K562 (cell line): ENCODE results near the gene TENM4. TPM values are rescaled to one million over a fixed set of nuclear protein-coding genes. Genes with fewer than 3 reads are reported as not detected.
A peak's percentile ranks its signal among the peaks of the same experiment; 100 is the strongest.

Experiments
- ATAC-seq: fragments of 200-7000 bp; cut with Tn5 transposase; 3 replicates; pipeline ENCODE4 v1.9.1; 2020; ENCODE audit warnings: moderate library complexity
- BruUV-seq: library from RNA; stranded (reverse); fragments of 400-500 nt; replicated peaks from 2 replicates; lab custom pipeline; 2021; lab: Mats Ljungman, UMichigan
- CTCF ChIA-PET: fragments of 300-600 bp; formaldehyde crosslinking; extraction: SDS; loops from one replicate; lab custom pipeline; 2021; ENCODE audit warnings: low intra/inter-chr PET ratio; lab: Yijun Ruan, JAX
- POLR2A ChIA-PET: fragments of 300-600, 350-650 bp; sonication (Branson Sonifier 250); formaldehyde crosslinking; extraction: SDS; loops from one replicate; lab custom pipeline; 2021; ENCODE audit warnings: antibody characterized with exemption, inconsistent platforms; lab: Yijun Ruan, JAX
- DNase-seq, 4 experiments: peaks; one replicate each; pipeline versions ENCODE4 v3.0.0 to v3.0.0-alpha.2; 2011 to 2018; ENCODE audit warnings: low spot score in 3 of 4, mixed read lengths in 3 of 4; ENCODE audit errors: extremely low read depth in 1 of 4
- FAIRE-seq: peaks from 2 replicates; lab custom pipeline; 2011; peaks lifted over from hg19 to GRCh38; lab: Jason Lieb, UNC
- H2AFZ ChIP-seq: 2 replicates; pipeline ENCODE4 v1.6.0; 2011; ENCODE audit warnings: low read depth, low read length, control low read depth, inconsistent platforms
- H3K27ac ChIP-seq: fragments of 200-600 bp; 3 replicates; pipeline ENCODE4 v1.8.0; 2011; ENCODE audit warnings: low read depth, mild to moderate bottlenecking, control low read depth, inconsistent platforms, low read length, moderate library complexity, mixed read lengths; ENCODE audit errors: extremely low read depth
- H3K27me3 ChIP-seq, 2 experiments: fragments of 300-600 bp in 1 of 2; 2 replicates in 1 of 2; 3 replicates in 1 of 2; pipeline versions ENCODE4 v1.6.0 to v1.8.0; 2011; ENCODE audit warnings: inconsistent platforms in 2 of 2, low read length in 2 of 2, mild to moderate bottlenecking in 1 of 2, mixed read lengths in 1 of 2, moderate library complexity in 1 of 2; ENCODE audit not compliant: control insufficient read depth in 2 of 2, insufficient read depth in 2 of 2
- H3K36me3 ChIP-seq: fragments of 300-600 bp; 3 replicates; pipeline ENCODE4 v1.8.0; 2011; ENCODE audit warnings: mild to moderate bottlenecking, low read length, inconsistent platforms; ENCODE audit not compliant: control insufficient read depth, insufficient read depth
- H3K4me1 ChIP-seq, 2 experiments: fragments of 200-600 bp in 1 of 2; replicated peaks in 1 of 2; 2 replicates in 1 of 2; 3 replicates in 1 of 2; pipeline versions ENCODE4 v1.5.1 to v1.8.0; 2011; ENCODE audit warnings: inconsistent platforms in 2 of 2, low read length in 2 of 2, mild to moderate bottlenecking in 1 of 2, mixed read lengths in 1 of 2, moderate library complexity in 1 of 2; ENCODE audit not compliant: control insufficient read depth in 2 of 2, insufficient read depth in 2 of 2
- H3K4me2 ChIP-seq: 2 replicates; pipeline ENCODE4 v1.6.1; 2011; ENCODE audit warnings: low read length, control low read depth, inconsistent platforms, mixed read lengths; ENCODE audit not compliant: insufficient read depth
- H3K4me3 ChIP-seq: fragments of 200-600 bp; sonication (generic), shearing (Covaris generic); 2 replicates; pipeline ENCODE4 v1.5.1; 2016; ENCODE audit warnings: control low read depth, inconsistent platforms
- H3K79me2 ChIP-seq: fragments of 200-600 bp; 3 replicates; pipeline ENCODE4 v1.8.0; 2011; ENCODE audit warnings: low read length, inconsistent platforms; ENCODE audit not compliant: control insufficient read depth, insufficient read depth
- H3K9ac ChIP-seq, 2 experiments: 2 replicates each; pipeline versions ENCODE4 v1.6.0 to v1.6.1; 2011; ENCODE audit warnings: low read depth in 2 of 2, low read length in 2 of 2, control low read depth in 1 of 2, inconsistent platforms in 1 of 2, mild to moderate bottlenecking in 1 of 2, mixed read lengths in 1 of 2; ENCODE audit not compliant: insufficient read depth in 1 of 2
- H3K9me1 ChIP-seq: one replicate; pipeline ENCODE4 v1.6.0; 2011; ENCODE audit warnings: inconsistent platforms, mild to moderate bottlenecking, low read length, moderate library complexity; ENCODE audit not compliant: control insufficient read depth, insufficient read depth
- H3K9me3 ChIP-seq: replicated peaks from 2 replicates; pipeline ENCODE4 v1.5.1; 2011; ENCODE audit warnings: low read depth, low read length, inconsistent platforms; ENCODE audit not compliant: control insufficient read depth, insufficient read depth
- H4K20me1 ChIP-seq: replicated peaks from 2 replicates; pipeline ENCODE4 v1.6.1; 2011; ENCODE audit warnings: low read length, inconsistent platforms, mixed read lengths; ENCODE audit not compliant: control insufficient read depth, insufficient read depth
- SRSF3 ChIP-seq: fragments of 200-400 bp; formaldehyde crosslinking; IDR thresholded peaks from 2 replicates; pipeline ENCODE4 v1.6.1; 2016; ENCODE audit warnings: mild to moderate bottlenecking, low read length, moderate library complexity; ENCODE audit not compliant: insufficient read depth
- YBX1 ChIP-seq: fragments of 450-650 bp; IDR thresholded peaks from 2 replicates; pipeline ENCODE4 v1.7.1; 2016; ENCODE audit warnings: mild to moderate bottlenecking
- WGBS: fragments of 100-300 bp; shearing (Covaris generic); methylation state at CpG from one replicate; pipeline ENCODE4 v1.1.6; 2016; ENCODE audit warnings: low coverage, mixed read lengths; ENCODE audit not compliant: insufficient coverage; ENCODE audit errors: missing lambda C conversion rate; 5-methylcytosine and 5-hydroxymethylcytosine counted together
- in situ Hi-C: fragments of 300-500 bp; cut with MboI; formaldehyde crosslinking; loops from 4 replicates; pipeline ENCODE4 v1.15.0; 2018; ENCODE audit warnings: inconsistent platforms, mixed read lengths
- intact Hi-C: fragments of 100-400 bp; cut with micrococcal nuclease; formaldehyde crosslinking; loops from 2 replicates; pipeline ENCODE4 v1.14.2; 2022
- polyA plus RNA-seq, 8 experiments: library from polyadenylated mRNA; depleted of rRNA in 4 of 8; stranded (reverse) in 5 of 8; unstranded in 3 of 8; fragments of >200 nt; fragmentation: Nextera tagmentation in 2 of 8; fragmentation: Illumina TruSeq in 1 of 8; extraction: Ambion mirVana in 2 of 8; extraction: Trizol in 1 of 8; gene quantifications; 2 replicates each; pipeline versions ENCODE4 v1.2.1 to v1.2.3, GENCODE V29; 2011 to 2014; ENCODE audit warnings: inconsistent platforms in 1 of 8, missing spikeins in 1 of 8
- total RNA-seq, 7 experiments: library from RNA; depleted of rRNA in 6 of 7; stranded (reverse); fragments of >200 nt in 6 of 7; fragmentation: Illumina TruSeq in 2 of 7; extraction: Trizol in 2 of 7; gene quantifications; 2 replicates each; pipeline versions ENCODE4 v1.2.1 to v1.2.3, GENCODE V29; 2011 to 2021; ENCODE audit warnings: low replicate concordance in 1 of 7
- TF ChIP-seq, protein P1 (sequence below), 2 experiments: fragments of 450-650 bp; formaldehyde crosslinking in 1 of 2; IDR thresholded peaks; 2 replicates each; pipeline versions ENCODE4 v1.4.0 to v1.6.1; 2014 to 2020; ENCODE audit warnings: mild to moderate bottlenecking in 2 of 2, borderline replicate concordance in 1 of 2, low read depth in 1 of 2

Gene TENM4
- total and polyA plus RNA-seq, 9 of the 15 experiments (the other 6 are each of a cell fraction or from before 2014, with no cell fraction given): 0.16 TPM; not detected in 8

DNA sequence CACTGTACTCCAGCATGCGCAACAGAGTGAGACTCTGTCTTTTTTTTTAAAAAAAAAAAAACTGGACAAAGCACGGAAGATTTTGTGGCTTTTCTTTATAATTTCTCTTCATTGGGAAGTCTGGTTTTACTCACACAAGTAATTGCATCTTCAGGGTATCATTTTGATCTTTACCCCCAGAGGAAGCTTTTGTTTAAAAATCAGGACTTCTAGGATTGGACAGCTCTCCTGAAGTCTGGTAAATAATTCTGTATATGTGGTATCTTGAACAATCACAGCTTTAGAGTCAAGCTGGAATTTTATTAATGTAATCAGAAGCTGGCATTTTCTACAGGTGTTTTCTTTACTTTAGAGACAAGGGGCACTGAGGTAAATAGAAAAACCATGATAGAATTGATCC is 658.1 kb downstream of the TENM4 start:
- peaks cover 0 to 18% of the 10 kb centered on the region in 2 experiments; a peak in 2 of 5 replicates for H3K27me3 ChIP-seq
- intact Hi-C loops: no loop called here

More for the DNA sequence above, 658.1 kb downstream of the TENM4 start:
- 5% methylated on average over 2 of the region's 2 CpGs for WGBS
- ATAC-seq: no peak
- DNase-seq: no peak
- BruUV-seq: no TSS peak
- POLR2A ChIA-PET: no interaction called here
- Histone ChIP-seq H3K4me1 (0 out of 5 replicates have a peak, but pooled peaks cover 0 to 3% of the 10 kb centered on the region in 2 experiments), H2AFZ (no peak overlapping the region), H3K4me2 (no peak overlapping the region), H4K20me1 (no peaks in the 10 kb centered on the region), H3K9ac (no peak overlapping the region), H3K79me2 (no peaks in the 10 kb centered on the region), H3K36me3 (no peaks in the 10 kb centered on the region), H3K9me1 (no peaks in the 10 kb centered on the region), H3K27ac (no peak overlapping the region), H3K9me3 (no peaks in the 10 kb centered on the region), H3K4me3 (no peak overlapping the region)
- in situ Hi-C loops: no loop called here
- no peak for FAIRE-seq
- TF ChIP-seq, protein P1, sequence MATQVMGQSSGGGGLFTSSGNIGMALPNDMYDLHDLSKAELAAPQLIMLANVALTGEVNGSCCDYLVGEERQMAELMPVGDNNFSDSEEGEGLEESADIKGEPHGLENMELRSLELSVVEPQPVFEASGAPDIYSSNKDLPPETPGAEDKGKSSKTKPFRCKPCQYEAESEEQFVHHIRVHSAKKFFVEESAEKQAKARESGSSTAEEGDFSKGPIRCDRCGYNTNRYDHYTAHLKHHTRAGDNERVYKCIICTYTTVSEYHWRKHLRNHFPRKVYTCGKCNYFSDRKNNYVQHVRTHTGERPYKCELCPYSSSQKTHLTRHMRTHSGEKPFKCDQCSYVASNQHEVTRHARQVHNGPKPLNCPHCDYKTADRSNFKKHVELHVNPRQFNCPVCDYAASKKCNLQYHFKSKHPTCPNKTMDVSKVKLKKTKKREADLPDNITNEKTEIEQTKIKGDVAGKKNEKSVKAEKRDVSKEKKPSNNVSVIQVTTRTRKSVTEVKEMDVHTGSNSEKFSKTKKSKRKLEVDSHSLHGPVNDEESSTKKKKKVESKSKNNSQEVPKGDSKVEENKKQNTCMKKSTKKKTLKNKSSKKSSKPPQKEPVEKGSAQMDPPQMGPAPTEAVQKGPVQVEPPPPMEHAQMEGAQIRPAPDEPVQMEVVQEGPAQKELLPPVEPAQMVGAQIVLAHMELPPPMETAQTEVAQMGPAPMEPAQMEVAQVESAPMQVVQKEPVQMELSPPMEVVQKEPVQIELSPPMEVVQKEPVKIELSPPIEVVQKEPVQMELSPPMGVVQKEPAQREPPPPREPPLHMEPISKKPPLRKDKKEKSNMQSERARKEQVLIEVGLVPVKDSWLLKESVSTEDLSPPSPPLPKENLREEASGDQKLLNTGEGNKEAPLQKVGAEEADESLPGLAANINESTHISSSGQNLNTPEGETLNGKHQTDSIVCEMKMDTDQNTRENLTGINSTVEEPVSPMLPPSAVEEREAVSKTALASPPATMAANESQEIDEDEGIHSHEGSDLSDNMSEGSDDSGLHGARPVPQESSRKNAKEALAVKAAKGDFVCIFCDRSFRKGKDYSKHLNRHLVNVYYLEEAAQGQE (IDR thresholded peaks at IDR 0.05; ENCODE audit: borderline replicate concordance): peak; percentile 54
- TF ChIP-seq, protein P1 (CRISPR knock-in tag; IDR thresholded peaks at IDR 0.05; ENCODE audit: low read depth): no peak
- TF ChIP-seq SRSF3 (no peak), YBX1 (no peak)
- CTCF ChIA-PET: no interaction called here
